Transverse colon (tissue), 4 donors: ENCODE results near the gene RBBP8NL. TPM values are rescaled to one million over a fixed set of nuclear protein-coding genes. Genes with fewer than 3 reads are reported as not detected.

Experiments used
- DNase-seq: peaks from one replicate; pipeline ENCODE4 v3.0.0-alpha.2; 2019
- H3K27ac ChIP-seq, 4 donors: fragments of 200-600 bp; sonication (generic); 2 replicates each; pipeline ENCODE4 v1.5.1; 2016 to 2018; ENCODE audit warnings: inconsistent platforms in 4 of 4
- H3K27me3 ChIP-seq: fragments of 200-600 bp; sonication (generic); 2 replicates; pipeline ENCODE4 v1.5.1; 2017; ENCODE audit warnings: inconsistent platforms
- H3K36me3 ChIP-seq, 4 donors: fragments of 200-600 bp; sonication (generic); 2 replicates each; pipeline ENCODE4 v1.5.1; 2017 to 2019; ENCODE audit warnings: inconsistent platforms in 4 of 4
- H3K4me1 ChIP-seq, 4 donors: fragments of 200-600 bp; sonication (generic); 2 replicates each; pipeline ENCODE4 v1.5.1; 2017 to 2020; ENCODE audit warnings: inconsistent platforms in 4 of 4
- H3K4me3 ChIP-seq, 4 donors: fragments of 200-600 bp; sonication (generic); 1 replicate in 1 of 4; 2 replicates in 3 of 4; pipeline versions ENCODE4 v1.5.1 to v1.6.1; 2017 to 2019; ENCODE audit warnings: inconsistent platforms in 4 of 4
- H3K9me3 ChIP-seq, 2 donors: fragments of 200-600 bp; sonication (generic); 2 replicates each; pipeline ENCODE4 v1.5.1; 2017 to 2019; ENCODE audit warnings: inconsistent platforms in 2 of 2
- EP300 ChIP-seq: sonication (generic); formaldehyde crosslinking; IDR thresholded peaks from one replicate; pipeline ENCODE4 v1.6.1; 2017; ENCODE audit warnings: antibody characterized with exemption, low read depth
- POLR2A ChIP-seq: fragments of 450-650 bp; IDR thresholded peaks from one replicate; pipeline ENCODE4 v1.6.1; 2016; ENCODE audit warnings: antibody characterized with exemption, mild to moderate bottlenecking, moderate library complexity
- POLR2AphosphoS5 ChIP-seq, 3 donors: sonication (generic); formaldehyde crosslinking; IDR thresholded peaks; one replicate each; pipeline ENCODE4 v1.6.1; 2016; ENCODE audit warnings: antibody characterized with exemption in 3 of 3
- WGBS, 2 donors: methylation state at CpG; one replicate each; pipeline ENCODE4 v1.1.5; 2018; ENCODE audit warnings: low coverage in 1 of 2; 5-methylcytosine and 5-hydroxymethylcytosine counted together
- in situ Hi-C, 4 donors: fragments of 200-750 bp; cut with MboI; loops; one replicate each; pipeline versions ENCODE4 v1.15.0 to v1.15.1; 2017; ENCODE audit warnings: low sequenced_read_pairs in 3 of 4, low pct_ligation_motif_present in 1 of 4, low pct_unique_long_range_greater_than_20kb in 1 of 4
- intact Hi-C: fragments of 100-400 bp; cut with DNase I; formaldehyde crosslinking; loops from one replicate; pipeline ENCODE4 v1.15.1; 2023; ENCODE audit warnings: low total_unique reads
- total RNA-seq, 4 donors: library from RNA; depleted of rRNA; stranded (reverse); fragments of >200 nt; gene quantifications; one replicate each; pipeline ENCODE4 v1.1.0, GENCODE V29; 2016
- TF ChIP-seq, protein P1 (sequence below), 5 experiments: fragments of 200-600 bp in 3 of 5; fragments of 450-650 bp in 2 of 5; sonication (generic) in 3 of 5; IDR thresholded peaks; 1 replicate in 2 of 5; 2 replicates in 3 of 5; pipeline ENCODE4 v1.5.1; 2016 to 2017; ENCODE audit warnings: antibody characterized with exemption in 5 of 5, inconsistent platforms in 3 of 5, mild to moderate bottlenecking in 2 of 5, moderate library complexity in 1 of 5

The RBBP8NL gene
- total RNA-seq, 4 donors from 2014 or later: 0.75 to 9.4 (median 4.3) TPM

DNA sequence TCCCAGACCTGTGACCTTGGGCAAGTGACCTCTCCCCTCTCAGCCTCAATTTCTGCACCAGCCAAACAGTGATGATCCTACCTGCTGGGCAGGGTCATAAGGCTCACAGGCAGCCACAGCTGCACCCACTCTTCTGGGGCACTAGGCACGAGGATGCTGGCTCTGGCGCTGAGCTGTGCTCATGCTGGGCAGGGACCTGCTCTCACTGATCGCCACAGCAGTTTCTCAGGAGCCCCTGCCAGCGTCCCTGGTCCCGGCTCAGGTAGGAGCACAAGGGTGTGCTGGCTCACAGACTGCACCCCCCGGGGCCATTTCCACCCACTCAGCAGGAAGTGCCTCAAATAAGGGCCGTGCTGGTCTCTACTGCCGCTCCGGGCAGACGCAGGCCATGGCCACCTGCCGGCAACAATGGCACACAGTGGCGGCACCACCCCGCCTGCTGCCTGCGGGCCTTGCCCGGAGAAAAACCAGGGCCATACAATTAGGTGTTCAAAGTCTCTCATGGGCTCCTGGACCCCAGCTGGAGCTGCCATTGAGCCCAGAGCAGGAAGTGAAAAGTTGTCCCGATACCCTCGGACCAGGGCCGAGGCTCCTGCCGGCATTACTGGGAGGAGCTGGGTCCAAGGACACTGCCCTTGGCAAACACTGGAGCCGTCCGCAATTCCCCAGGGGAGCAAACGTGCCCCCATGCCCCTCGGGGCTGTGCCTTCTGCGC, 15.7 kb downstream of the RBBP8NL start:
- no peaks in the 10 kb centered on the region for H3K36me3 ChIP-seq
- intact Hi-C loops: loop anchor here (5.0 to 10.0 kb wide), 3 partner anchors 86 to 757 kb away; no protein-coding TSS in a partner anchor
- no peaks in the 10 kb centered on the region for H3K9me3 ChIP-seq
- H3K4me3 ChIP-seq: peak overlapping the region in 2 of 4 donors; percentile 17 to 19
- peak; percentile 50 for DNase-seq
- peak overlapping the region; percentile 71 to 92 (median 83) for H3K27ac ChIP-seq
- peaks cover 32 to 69% (median 61%) of the 10 kb centered on the region in 4 donors for H3K4me1 ChIP-seq
- TF ChIP-seq, protein P1, sequence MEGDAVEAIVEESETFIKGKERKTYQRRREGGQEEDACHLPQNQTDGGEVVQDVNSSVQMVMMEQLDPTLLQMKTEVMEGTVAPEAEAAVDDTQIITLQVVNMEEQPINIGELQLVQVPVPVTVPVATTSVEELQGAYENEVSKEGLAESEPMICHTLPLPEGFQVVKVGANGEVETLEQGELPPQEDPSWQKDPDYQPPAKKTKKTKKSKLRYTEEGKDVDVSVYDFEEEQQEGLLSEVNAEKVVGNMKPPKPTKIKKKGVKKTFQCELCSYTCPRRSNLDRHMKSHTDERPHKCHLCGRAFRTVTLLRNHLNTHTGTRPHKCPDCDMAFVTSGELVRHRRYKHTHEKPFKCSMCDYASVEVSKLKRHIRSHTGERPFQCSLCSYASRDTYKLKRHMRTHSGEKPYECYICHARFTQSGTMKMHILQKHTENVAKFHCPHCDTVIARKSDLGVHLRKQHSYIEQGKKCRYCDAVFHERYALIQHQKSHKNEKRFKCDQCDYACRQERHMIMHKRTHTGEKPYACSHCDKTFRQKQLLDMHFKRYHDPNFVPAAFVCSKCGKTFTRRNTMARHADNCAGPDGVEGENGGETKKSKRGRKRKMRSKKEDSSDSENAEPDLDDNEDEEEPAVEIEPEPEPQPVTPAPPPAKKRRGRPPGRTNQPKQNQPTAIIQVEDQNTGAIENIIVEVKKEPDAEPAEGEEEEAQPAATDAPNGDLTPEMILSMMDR (IDR thresholded peaks at IDR 0.05): peak in 4 of 5 experiments; percentile 24 to 74 (median 38)
- TF ChIP-seq EP300 (no peak), POLR2A (peak; percentile 20), POLR2AphosphoS5 (IDR thresholded peaks at IDR 0.05) (no peak)
- H3K27me3 ChIP-seq: no peaks in the 10 kb centered on the region
- in situ Hi-C loops: no loop called here
- WGBS, 2 donors: 37% methylated on average over 10 of the region's 24 CpGs; no CpG with 5 or more reads in 1 of the 2 donors

- Histone ChIP-seq H3K9me3 (no peaks in the 10 kb centered on the region), H3K4me3 (peak overlapping the region in 1 of 4 donors; percentile 5), H3K27ac (peak overlapping the region; percentile 71 to 92 (median 83)), H3K27me3 (no peaks in the 10 kb centered on the region), H3K36me3 (no peaks in the 10 kb centered on the region), H3K4me1 (peaks cover 37 to 76% (median 68%) of the 10 kb centered on the region in 4 donors)
- WGBS, 2 donors: 55% methylated on average over 4 of the region's 19 CpGs; no CpG with 5 or more reads in 1 of the 2 donors
- TF ChIP-seq POLR2A (no peak), POLR2AphosphoS5 (IDR thresholded peaks at IDR 0.05) (no peak), EP300 (no peak)
- TF ChIP-seq, protein P1 (IDR thresholded peaks at IDR 0.05): no peak
- intact Hi-C loops (loop anchor here (5.0 to 10.0 kb wide), 3 partner anchors 86 to 756 kb away; no protein-coding TSS in a partner anchor), in situ Hi-C loops (no loop called here)
- no peak for DNase-seq
Measured at GRCh38 chr20:62410746-62411478, 16.4 kb downstream of the RBBP8NL start.

GRCh38 chr20:62409931-62410745, 17.2 kb downstream of the RBBP8NL start:
- DNase-seq: peak; percentile 73
- Histone ChIP-seq H3K4me3 (peak overlapping the region in 1 of 4 donors; percentile 5), H3K27ac (peak overlapping the region; percentile 71 to 92 (median 83)), H3K9me3 (no peaks in the 10 kb centered on the region), H3K27me3 (no peaks in the 10 kb centered on the region), H3K4me1 (peaks cover 39 to 81% (median 74%) of the 10 kb centered on the region in 4 donors), H3K36me3 (no peaks in the 10 kb centered on the region)
- intact Hi-C loops: loop anchor here (5.0 to 10.0 kb wide), 3 partner anchors 87 to 755 kb away; no protein-coding TSS in a partner anchor
- TF ChIP-seq POLR2AphosphoS5 (IDR thresholded peaks at IDR 0.05): peak; percentile 19 to 44 (median 37)
- TF ChIP-seq, protein P1 (IDR thresholded peaks at IDR 0.05): peak; percentile 23 to 55 (median 42)
- TF ChIP-seq POLR2A: peak; percentile 11
- no peak for TF ChIP-seq EP300
- 9% methylated on average over 17 of the region's 30 CpGs; no CpG with 5 or more reads in 1 of the 2 donors for WGBS, 2 donors
- in situ Hi-C loops: no loop called here
